Measurements from ENCODE around the gene PFAS.
"Not testable (repeated sequence)": the region's sequence is repeated elsewhere in the genome, so short reads cannot be mapped to it uniquely, and the experiment has no call there.

PFAS gene

GRCh38 chr17:8249621-8250500 is 772 bp downstream of the PFAS start:
- no peak for TF ChIP-seq CTCF (conservative IDR thresholded peaks at IDR 0.05; ENCODE audit: low read depth, low read length)
- peak overlapping the region; percentile 94 for H3K4me3 ChIP-seq (ENCODE audit: low read depth, low read length)
- DNase-seq (ENCODE audit: low read depth): peak; percentile 4

- not testable (repeated sequence) for H3K4me3 ChIP-seq (ENCODE audit: low read depth, low read length); DNase-seq (ENCODE audit: low read depth)
Measured at GRCh38 chr17:8251411-8251810, 2.3 kb downstream of the PFAS start.

- peak; percentile 61 for TF ChIP-seq CTCF (conservative IDR thresholded peaks at IDR 0.05; ENCODE audit: low read depth, low read length)
- H3K4me3 ChIP-seq (ENCODE audit: low read depth, low read length): no peak overlapping the region
- peak; percentile 41 for DNase-seq (ENCODE audit: low read depth)
Measured at GRCh38 chr17:8253801-8254200, 4.7 kb downstream of the PFAS start.

GRCh38 chr17:8254881-8255280 is 5.8 kb downstream of the PFAS start:
- no peak overlapping the region for H3K4me3 ChIP-seq (ENCODE audit: low read depth, low read length)
- DNase-seq (ENCODE audit: low read depth): no peak
- TF ChIP-seq CTCF (conservative IDR thresholded peaks at IDR 0.05; ENCODE audit: low read depth, low read length): no peak

GRCh38 chr17:8255499-8255898 is 6.4 kb downstream of the PFAS start:
- no peak overlapping the region for H3K4me3 ChIP-seq (ENCODE audit: low read depth, low read length)
- TF ChIP-seq CTCF (conservative IDR thresholded peaks at IDR 0.05; ENCODE audit: low read depth, low read length): peak; percentile 28
- DNase-seq (ENCODE audit: low read depth): peak; percentile 10

GRCh38 chr17:8256291-8256690 is 7.2 kb downstream of the PFAS start:
- no peak for DNase-seq (ENCODE audit: low read depth)
- no peak overlapping the region for H3K4me3 ChIP-seq (ENCODE audit: low read depth, low read length)

GRCh38 chr17:8256691-8257090 is 7.6 kb downstream of the PFAS start:
- no peak for DNase-seq (ENCODE audit: low read depth)
- H3K4me3 ChIP-seq (ENCODE audit: low read depth, low read length): no peak overlapping the region
- no peak for TF ChIP-seq CTCF (conservative IDR thresholded peaks at IDR 0.05; ENCODE audit: low read depth, low read length)

More at GRCh38 chr17:8256291-8256690, 7.2 kb downstream of the PFAS start:
- no peak for TF ChIP-seq CTCF (conservative IDR thresholded peaks at IDR 0.05; ENCODE audit: low read depth, low read length)

All from choroid plexus epithelial cell (primary cell).